Hypothalamus (tissue), 51 donors: Measurements from ENCODE around the gene ARHGEF9.
"Not testable (repeated sequence)": the region's sequence is repeated elsewhere in the genome, so short reads cannot be mapped to it uniquely, and the experiment has no call there.

Experiments
- DNase-seq, 51 donors: peaks; one replicate each; lab custom pipeline; 2025; lab: John Stamatoyannopoulos, UW

ARHGEF9 gene

GRCh38 chrX:63664741-63665140 is 120.3 kb downstream of the ARHGEF9 start:
- DNase-seq: no peak

- no peak for DNase-seq
Measured at GRCh38 chrX:63664083-63664482, 120.9 kb downstream of the ARHGEF9 start.

DNA sequence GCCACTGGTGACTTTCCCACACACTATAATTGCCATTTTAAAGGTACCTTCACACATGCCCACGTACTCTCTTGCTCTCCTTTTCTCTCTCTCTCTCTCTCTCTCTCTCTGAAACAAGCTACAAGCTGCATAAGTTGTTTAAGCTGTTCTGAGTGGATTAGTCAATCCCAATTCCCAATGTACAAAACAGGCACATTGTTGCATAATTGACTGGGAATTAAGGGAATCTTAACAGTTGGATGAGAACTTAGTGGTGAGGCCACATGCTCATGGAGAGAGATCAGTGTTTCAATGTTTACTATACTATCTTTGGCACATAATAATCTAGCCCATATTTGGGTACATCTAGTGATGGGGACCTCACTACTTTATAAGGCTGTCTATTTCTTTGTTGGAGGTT is 123.3 kb downstream of the ARHGEF9 start:
- DNase-seq: no peak

DNA sequence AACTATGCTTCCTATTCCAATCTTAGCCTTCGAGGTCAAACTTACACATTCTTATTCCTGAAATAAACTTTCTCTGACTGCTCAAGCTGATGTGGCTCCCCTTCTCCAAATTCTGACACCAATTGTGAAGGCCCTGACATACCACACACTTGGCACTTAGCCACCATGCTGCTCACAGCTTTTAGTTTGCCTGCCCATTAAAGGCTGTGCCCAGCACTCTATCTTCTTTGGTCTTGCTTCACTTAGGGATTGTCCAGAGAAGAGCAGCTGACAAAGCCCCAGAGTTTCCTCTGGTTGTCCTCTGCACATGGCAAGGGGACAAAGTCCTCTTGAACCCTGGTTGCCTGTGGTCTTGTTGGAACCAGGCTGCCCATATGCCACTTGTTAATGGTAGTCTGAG is 126.1 kb downstream of the ARHGEF9 start:
- DNase-seq: peak in 1 of 51 donors; percentile 0

- DNase-seq: peak in 7 of 51 donors; percentile 0 to 9 (median 1)
Measured at GRCh38 chrX:63657821-63658220, 127.2 kb downstream of the ARHGEF9 start.

DNA sequence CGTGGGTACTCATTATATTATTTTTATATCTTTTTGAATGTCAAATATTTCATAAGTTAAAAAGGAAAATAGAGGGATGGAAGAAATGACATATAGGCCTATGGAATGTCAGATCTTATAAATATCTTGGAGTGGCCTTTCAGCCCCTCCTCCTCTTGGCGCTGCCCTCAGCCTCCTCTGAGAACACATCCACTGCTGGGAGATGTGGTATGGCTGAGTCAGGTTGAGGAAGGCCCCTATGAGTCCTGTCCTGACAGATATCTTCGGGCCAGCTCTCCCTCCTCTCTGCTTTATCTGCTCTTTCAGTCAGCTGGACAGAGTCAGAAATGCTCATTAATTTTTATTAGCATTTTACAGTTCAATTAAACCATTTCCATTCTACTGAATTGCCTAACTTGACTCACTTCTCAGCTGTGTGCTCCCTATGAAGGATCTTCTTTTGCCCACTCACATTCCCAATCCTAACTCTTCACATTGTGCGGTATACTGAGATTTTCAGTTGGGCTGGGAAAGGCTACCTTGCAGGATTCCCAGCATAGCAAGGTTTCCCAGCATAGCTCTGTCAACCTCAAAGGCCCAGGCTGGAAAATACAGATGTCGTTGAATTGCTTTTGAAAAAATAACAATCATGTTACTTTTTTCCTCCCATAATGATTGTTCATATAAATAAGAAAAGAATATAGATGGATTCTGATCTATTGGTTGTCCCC is 128.0 kb downstream of the ARHGEF9 start:
- no peak for DNase-seq

DNA sequence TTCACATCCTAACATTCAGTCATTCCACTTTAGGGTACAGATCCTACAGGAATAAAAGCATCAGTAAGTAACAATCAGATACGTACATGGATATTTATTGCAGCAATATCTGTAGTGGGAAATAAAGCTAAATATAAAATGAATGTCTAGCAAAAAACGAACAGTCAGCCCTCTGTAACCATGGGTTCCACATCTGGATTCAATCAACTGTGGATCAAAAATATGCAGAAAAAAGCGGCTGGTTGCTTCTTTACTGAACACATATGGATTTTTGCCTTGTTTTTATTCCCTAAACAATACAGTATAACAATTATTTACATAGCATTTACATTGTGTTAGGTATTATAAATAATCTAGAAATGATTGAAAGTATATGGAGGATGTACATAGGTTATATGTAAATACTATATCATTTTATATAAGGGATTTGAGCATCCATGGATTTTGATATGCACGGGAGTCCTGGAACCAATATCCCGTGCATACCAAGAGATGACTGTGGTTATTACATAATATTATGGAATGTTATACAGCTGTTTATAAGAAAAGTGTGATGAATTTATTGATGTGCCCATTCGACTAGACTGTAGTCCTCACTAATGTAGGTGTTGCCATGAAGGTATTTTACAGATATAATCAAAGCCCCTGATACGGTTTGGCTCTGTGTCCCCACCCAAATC is 132.8 kb downstream of the ARHGEF9 start:
- no peak for DNase-seq

- not testable (repeated sequence) for DNase-seq
Measured at GRCh38 chrX:63645748-63646147, 139.3 kb downstream of the ARHGEF9 start.

- no peak for DNase-seq
Measured at GRCh38 chrX:63635750-63636149, 149.3 kb downstream of the ARHGEF9 start.

DNA sequence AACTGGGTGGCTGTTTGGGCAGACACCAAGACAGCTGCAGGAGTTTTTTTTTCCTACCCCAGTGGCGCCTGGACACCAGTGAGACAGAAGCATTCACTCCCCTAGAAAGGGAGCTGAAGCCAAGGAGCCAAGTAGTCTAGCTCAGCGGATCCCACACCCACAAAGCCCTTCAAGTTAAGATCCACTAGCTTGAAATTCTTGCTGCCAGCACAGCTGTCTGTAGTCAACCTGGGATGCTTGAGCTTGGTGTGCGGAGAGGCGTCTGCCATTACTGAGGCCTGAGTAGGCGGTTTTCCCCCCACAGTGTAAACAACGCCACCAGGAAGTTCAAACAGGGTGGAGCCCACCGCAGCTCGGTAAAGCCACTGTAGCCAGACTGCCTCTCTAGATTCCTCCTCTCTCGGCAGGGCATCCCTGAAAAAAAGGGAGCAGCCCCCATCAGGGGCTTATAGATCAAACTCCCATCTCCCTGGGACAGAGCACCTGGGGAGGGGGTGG is 171.4 kb downstream of the ARHGEF9 start:
- no peak for DNase-seq

DNA sequence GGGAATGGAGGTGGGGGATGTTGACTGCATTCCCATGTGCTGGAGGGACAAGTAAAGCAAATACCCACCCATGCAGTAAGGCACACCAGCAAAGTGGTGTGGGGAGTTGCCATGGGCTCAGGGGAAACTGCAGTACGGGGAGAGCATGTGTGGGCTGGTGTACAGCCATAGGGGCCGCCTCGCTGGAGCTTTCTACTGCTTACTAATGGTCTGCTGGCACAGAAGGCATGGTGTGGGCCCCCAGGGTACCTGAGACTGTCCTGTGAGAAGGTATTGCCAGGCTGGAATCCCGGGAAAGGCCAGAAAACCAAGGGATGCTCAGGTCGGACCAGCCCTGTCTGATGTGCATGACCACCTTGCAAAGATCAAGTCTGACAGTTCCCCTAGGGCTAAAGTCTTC is 199.1 kb downstream of the ARHGEF9 start:
- DNase-seq: no peak
